Erythroblast (primary cell): ENCODE measurements around the gene DHX40.

Source experiments
- GATA1 ChIP-seq: IDR thresholded peaks from 2 replicates; pipeline ENCODE4 v1.6.1; 2011; ENCODE audit warnings: low read depth, mild to moderate bottlenecking, control low read depth, low read length, moderate library complexity
- POLR2A ChIP-seq: IDR thresholded peaks from 2 replicates; pipeline ENCODE4 v1.6.1; 2011; ENCODE audit warnings: mild to moderate bottlenecking, low read length

- no peak for TF ChIP-seq POLR2A
- TF ChIP-seq GATA1, result no peak
These were observed 76.5 kb downstream of the DHX40 start for GRCh38 chr17:59641799-59642484.
